ENCODE measurements around the gene PRSS36.

DNA sequence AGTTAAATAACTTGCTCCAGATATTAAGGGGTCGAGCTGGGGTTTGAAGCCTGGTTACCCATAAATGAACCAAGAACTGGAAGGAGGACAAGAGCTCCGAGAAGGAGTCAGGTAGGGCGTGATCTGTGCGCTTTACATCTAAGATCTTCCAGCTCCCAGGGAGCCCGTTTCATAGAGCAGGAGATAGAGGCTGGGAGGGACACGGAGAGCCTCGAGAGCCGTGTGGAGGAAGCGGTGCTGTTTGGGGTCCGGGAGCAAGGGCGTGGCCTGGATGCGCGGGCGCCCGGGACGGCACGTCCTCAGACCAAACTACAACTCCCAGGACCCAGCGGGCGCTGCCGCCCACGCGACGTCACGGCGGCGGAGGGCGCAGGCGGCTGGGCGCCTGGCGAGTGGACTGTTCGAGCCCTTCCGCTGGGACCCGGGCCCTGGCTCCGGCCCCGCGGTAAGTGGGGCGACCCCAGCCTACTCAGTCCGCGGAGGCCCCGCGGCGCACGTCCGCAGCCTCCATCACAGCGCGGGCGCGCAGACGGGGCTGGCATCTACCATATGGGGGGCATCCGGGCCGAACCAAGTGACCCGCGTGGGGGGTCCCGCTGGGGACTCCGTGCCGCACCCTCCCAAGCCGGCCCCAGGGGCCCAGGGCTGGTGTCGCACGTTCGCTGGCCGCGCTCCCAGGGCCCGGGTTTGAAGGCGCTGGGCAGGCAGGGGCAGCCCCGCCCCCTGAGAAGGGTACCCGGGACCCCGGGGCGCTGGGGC, 41.7 kb downstream of the PRSS36 start, which contains the start of gene BCKDK:
- TF ChIP-seq CTCF (IDR thresholded peaks at IDR 0.05; ENCODE audit: low read depth, low read length, poor library complexity, severe bottlenecking) (no peak), EZH2phosphoT487 (IDR thresholded peaks at IDR 0.05; ENCODE audit: borderline replicate concordance, low read length) (no peak)
